ENCODE data around the gene FKBP3. TPM values are rescaled to one million over a fixed set of nuclear protein-coding genes. Genes with fewer than 3 reads are reported as not detected.

Gene FKBP3
- total and polyA plus RNA-seq, 2 of the 4 experiments (the other 2 are of a cell fraction): 8.6 to 45.3 TPM

DNA sequence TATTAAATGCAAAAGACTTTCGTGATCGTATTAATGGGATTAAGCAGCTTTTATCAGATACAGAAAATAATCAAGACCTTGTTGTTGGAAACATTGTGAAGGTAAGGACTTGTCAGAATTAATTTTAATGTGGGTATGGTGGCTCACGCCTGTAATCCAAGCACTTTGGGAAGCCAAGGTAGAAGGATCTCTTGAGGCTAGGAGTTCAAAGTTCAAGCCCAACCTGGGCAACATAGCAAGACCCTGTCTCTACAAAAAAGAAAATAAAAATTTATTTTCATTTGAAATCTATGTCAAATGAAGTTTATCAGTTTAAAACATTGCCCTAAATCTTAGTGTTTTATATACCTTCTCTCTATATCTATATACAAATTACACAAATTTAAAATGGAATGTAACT lies 67.6 kb downstream of the FKBP3 start:
- CTCF ChIA-PET: no interaction called here

More for the DNA sequence above, 67.6 kb downstream of the FKBP3 start:
- no peak overlapping the region for H2AK5ac ChIP-seq (ENCODE audit: low read depth, low read length)
- H3K4me2 ChIP-seq (ENCODE audit: low read depth, low read length): no peak overlapping the region
- no peaks in the 10 kb centered on the region for H3K27me3 ChIP-seq (ENCODE audit: control insufficient read depth, insufficient read depth, low read length)
- H3K14ac ChIP-seq (replicated peaks; ENCODE audit: low read depth, low read length): no peak overlapping the region
- no peaks in the 10 kb centered on the region for H3K9me3 ChIP-seq (ENCODE audit: control insufficient read depth, insufficient read depth, low read length)
- H4K20me1 ChIP-seq (ENCODE audit: insufficient read depth, low read length): no peaks in the 10 kb centered on the region
- no peak overlapping the region for H4K8ac ChIP-seq (ENCODE audit: low read depth in 2 of 2, low read length in 2 of 2)
- H2BK5ac ChIP-seq (ENCODE audit: low read depth, low read length, poor library complexity, severe bottlenecking): no peak overlapping the region
- H4K5ac ChIP-seq (ENCODE audit: low read depth, low read length): no peak overlapping the region
- in situ Hi-C loops (cut with MboI; ENCODE audit: low sequenced_read_pairs) (no loop called here), dilution Hi-C loops (cut with HindIII; ENCODE audit: low sequenced_read_pairs, unreplicated experiment) (no loop called here), intact Hi-C loops (cut with micrococcal nuclease) (loop anchor here (5.0 kb wide), 1 partner anchor 39 kb away; no protein-coding TSS in a partner anchor)
- WGBS, 2 experiments (ENCODE audit: extremely low coverage in 2 of 2, insufficient read length in 1 of 2): no CpG with 5 or more reads among the region's 3 CpGs
- H4K91ac ChIP-seq (ENCODE audit: insufficient read depth, low read depth, low read length): no peak overlapping the region
- no peak overlapping the region for H2BK20ac ChIP-seq (ENCODE audit: low read depth, low read length)
- no peak overlapping the region for H3K18ac ChIP-seq (ENCODE audit: low read depth, low read length)
- BruUV-seq (replicated peaks): no TSS peak
- TF ChIP-seq CEBPB (IDR thresholded peaks at IDR 0.05; ENCODE audit: low read depth, low read length) (no peak), MAFK (IDR thresholded peaks at IDR 0.05; ENCODE audit: low read depth, low read length) (no peak), POLR2A (IDR thresholded peaks at IDR 0.05; ENCODE audit: low read depth, low read length) (no peak), CHD1 (IDR thresholded peaks at IDR 0.05; ENCODE audit: low read depth, low read length) (no peak), RFX5 (IDR thresholded peaks at IDR 0.05; ENCODE audit: low read depth, low read length) (no peak), RCOR1 (IDR thresholded peaks at IDR 0.05; ENCODE audit: insufficient replicate concordance, low read length) (no peak), RAD21 (IDR thresholded peaks at IDR 0.05; ENCODE audit: low read length) (no peak), MXI1 (IDR thresholded peaks at IDR 0.05; ENCODE audit: borderline replicate concordance, low read depth, low read length) (no peak), BHLHE40 (IDR thresholded peaks at IDR 0.05; ENCODE audit: low read depth, low read length) (no peak), SMC3 (IDR thresholded peaks at IDR 0.05; ENCODE audit: low read depth, low read length) (no peak), MAZ (IDR thresholded peaks at IDR 0.05; ENCODE audit: borderline replicate concordance, low read depth, low read length) (no peak), FOS (IDR thresholded peaks at IDR 0.05; ENCODE audit: low read depth, low read length) (no peak), NFE2L2 (IDR thresholded peaks at IDR 0.05; ENCODE audit: low read depth, low read length) (no peak)
- TF ChIP-seq, protein P1, sequence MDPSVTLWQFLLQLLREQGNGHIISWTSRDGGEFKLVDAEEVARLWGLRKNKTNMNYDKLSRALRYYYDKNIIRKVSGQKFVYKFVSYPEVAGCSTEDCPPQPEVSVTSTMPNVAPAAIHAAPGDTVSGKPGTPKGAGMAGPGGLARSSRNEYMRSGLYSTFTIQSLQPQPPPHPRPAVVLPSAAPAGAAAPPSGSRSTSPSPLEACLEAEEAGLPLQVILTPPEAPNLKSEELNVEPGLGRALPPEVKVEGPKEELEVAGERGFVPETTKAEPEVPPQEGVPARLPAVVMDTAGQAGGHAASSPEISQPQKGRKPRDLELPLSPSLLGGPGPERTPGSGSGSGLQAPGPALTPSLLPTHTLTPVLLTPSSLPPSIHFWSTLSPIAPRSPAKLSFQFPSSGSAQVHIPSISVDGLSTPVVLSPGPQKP (IDR thresholded peaks at IDR 0.05; ENCODE audit: borderline replicate concordance, low read depth, low read length): no peak
- TF ChIP-seq, protein P2, sequence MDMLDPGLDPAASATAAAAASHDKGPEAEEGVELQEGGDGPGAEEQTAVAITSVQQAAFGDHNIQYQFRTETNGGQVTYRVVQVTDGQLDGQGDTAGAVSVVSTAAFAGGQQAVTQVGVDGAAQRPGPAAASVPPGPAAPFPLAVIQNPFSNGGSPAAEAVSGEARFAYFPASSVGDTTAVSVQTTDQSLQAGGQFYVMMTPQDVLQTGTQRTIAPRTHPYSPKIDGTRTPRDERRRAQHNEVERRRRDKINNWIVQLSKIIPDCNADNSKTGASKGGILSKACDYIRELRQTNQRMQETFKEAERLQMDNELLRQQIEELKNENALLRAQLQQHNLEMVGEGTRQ (IDR thresholded peaks at IDR 0.05; ENCODE audit: low read depth, low read length): no peak
- TF ChIP-seq, protein P3, sequence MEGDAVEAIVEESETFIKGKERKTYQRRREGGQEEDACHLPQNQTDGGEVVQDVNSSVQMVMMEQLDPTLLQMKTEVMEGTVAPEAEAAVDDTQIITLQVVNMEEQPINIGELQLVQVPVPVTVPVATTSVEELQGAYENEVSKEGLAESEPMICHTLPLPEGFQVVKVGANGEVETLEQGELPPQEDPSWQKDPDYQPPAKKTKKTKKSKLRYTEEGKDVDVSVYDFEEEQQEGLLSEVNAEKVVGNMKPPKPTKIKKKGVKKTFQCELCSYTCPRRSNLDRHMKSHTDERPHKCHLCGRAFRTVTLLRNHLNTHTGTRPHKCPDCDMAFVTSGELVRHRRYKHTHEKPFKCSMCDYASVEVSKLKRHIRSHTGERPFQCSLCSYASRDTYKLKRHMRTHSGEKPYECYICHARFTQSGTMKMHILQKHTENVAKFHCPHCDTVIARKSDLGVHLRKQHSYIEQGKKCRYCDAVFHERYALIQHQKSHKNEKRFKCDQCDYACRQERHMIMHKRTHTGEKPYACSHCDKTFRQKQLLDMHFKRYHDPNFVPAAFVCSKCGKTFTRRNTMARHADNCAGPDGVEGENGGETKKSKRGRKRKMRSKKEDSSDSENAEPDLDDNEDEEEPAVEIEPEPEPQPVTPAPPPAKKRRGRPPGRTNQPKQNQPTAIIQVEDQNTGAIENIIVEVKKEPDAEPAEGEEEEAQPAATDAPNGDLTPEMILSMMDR (conservative IDR thresholded peaks at IDR 0.05; ENCODE audit: low read depth, low read length): no peak
- H3K9ac ChIP-seq (ENCODE audit: low read depth, low read length): no peak overlapping the region
- no peak overlapping the region for H2BK120ac ChIP-seq (ENCODE audit: low read depth, low read length)
- H3K4me1 ChIP-seq (ENCODE audit: control insufficient read depth, insufficient read depth, low read length): no peaks in the 10 kb centered on the region
- DNase-seq: no peak
- H3K4ac ChIP-seq (ENCODE audit: low read depth, low read length): no peak overlapping the region
- no peak for ATAC-seq (ENCODE audit: low read depth)
- H2AFZ ChIP-seq (replicated peaks; ENCODE audit: low read length, poor library complexity): no peak overlapping the region
- POLR2A ChIA-PET (ENCODE audit: unreplicated experiment): no interaction called here
- H3K56ac ChIP-seq (ENCODE audit: extremely low read depth, insufficient read depth, low read length): no peak overlapping the region
- H3K23ac ChIP-seq (ENCODE audit: low read depth, low read length): no peak overlapping the region
- H3K36me3 ChIP-seq (ENCODE audit: control insufficient read depth, insufficient read depth, low read length): 0 out of 2 replicates have a peak, but pooled peaks cover 1% of the 10 kb centered on the region
- H3K79me1 ChIP-seq (ENCODE audit: low read depth in 1 of 2, low read length in 2 of 2): peaks cover 0 to 9% of the 10 kb centered on the region in 2 experiments; a peak in 3 of 4 replicates
- H2AK9ac ChIP-seq (replicated peaks; ENCODE audit: low read depth, low read length, poor library complexity): no peak overlapping the region
- H3K27ac ChIP-seq (ENCODE audit: insufficient read depth, low read length): no peak overlapping the region
- H3K9me1 ChIP-seq (ENCODE audit: insufficient read depth, low read length): no peaks in the 10 kb centered on the region
- H3K4me3 ChIP-seq (ENCODE audit: insufficient read depth, low read depth, low read length): no peak overlapping the region
- no peak overlapping the region for H2BK15ac ChIP-seq (ENCODE audit: low read depth, low read length)
